GM21825 (cell line): ENCODE measurements around the gene GATA2.

Source experiments
- ATAC-seq: cut with Tn5 transposase; IDR thresholded peaks from one replicate; pipeline ENCODE4 v1.9.1; 2021; ENCODE audit warnings: mild to moderate bottlenecking, moderate library complexity; ENCODE audit not compliant: unreplicated experiment

Gene GATA2

GRCh38 chr3:128492671-128493569 lies at the start of gene GATA2:
GATA2 (minus strand) TSS chr3:128493201; CDS start chr3:128487031, 6,170 bp downstream.
- no peak for ATAC-seq

DNA sequence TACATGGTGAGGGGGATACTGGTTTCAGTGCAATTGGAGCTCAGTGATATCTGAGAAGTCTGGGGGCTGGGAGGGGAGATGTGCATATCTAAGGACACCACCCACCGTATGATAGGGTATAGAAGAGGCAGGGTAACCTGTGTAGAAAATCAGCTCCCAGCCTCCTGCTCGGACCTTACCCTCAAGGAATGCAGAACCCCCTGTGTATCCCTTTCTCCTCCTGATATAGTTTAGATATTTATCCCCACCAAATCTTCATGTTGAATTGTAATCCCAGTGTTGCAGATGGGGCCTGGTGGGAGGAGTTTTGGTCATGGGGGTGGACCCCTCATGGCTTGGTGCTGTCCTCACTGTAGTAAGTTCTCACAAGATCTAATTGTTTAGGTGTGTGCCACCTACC lies 48.2 kb upstream of the GATA2 start:
- ATAC-seq: no peak

GRCh38 chr3:128539376-128539775 lies 46.4 kb upstream of the GATA2 start:
- no peak for ATAC-seq

DNA sequence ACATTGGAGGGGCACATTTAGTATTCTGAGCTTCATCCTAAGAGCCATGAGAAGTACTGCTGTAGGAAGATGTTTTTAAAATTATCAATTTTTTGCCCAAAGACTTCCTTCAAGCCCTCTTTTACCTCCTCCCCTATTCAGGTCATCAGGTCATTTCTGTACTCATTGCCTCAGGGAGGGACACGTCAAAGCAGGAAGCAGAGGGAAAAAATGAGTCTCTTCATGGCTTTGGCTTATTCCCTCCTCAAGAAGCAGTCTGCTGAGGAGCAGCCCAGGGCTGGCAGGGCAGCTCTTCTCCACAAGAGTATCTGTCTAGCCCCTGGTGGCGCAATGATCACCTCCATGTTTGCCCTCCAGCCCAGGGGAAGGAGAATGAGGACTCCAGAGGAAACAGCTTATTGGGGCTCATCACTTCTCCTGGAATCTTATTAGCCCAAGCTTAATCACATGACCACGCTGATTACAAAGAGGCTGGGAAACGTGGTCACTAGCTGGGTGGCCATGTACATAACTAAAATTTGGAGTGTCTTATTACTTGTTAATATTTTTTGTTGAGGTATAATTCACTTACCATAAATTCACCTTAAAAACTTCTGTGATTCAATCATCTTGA lies 44.2 kb upstream of the GATA2 start:
- no peak for ATAC-seq

- ATAC-seq: no peak
These were observed 39.3 kb upstream of the GATA2 start for GRCh38 chr3:128532012-128532983.

- ATAC-seq: no peak
These were observed 31.6 kb upstream of the GATA2 start for GRCh38 chr3:128524374-128525299.

DNA sequence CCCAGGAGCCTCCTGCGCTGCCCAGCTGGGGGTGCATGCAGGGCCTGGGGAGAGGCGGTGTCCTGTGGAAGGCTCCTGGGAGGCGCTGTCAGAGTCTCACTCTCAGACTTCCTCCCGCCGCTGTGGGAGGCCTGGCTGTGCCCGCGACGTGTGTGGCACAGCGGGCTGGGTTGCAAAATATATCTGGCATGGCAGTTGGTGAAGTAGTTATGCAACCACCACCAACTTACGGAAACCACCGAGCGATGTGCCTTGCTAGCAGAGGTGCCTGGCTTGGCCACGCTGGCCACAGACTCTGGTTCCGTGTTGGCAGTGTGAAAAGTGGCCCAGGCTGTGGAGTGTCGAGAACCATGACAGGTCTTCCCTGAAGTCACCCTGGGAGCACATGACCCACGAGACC lies 30.6 kb upstream of the GATA2 start:
- ATAC-seq: no peak

DNA sequence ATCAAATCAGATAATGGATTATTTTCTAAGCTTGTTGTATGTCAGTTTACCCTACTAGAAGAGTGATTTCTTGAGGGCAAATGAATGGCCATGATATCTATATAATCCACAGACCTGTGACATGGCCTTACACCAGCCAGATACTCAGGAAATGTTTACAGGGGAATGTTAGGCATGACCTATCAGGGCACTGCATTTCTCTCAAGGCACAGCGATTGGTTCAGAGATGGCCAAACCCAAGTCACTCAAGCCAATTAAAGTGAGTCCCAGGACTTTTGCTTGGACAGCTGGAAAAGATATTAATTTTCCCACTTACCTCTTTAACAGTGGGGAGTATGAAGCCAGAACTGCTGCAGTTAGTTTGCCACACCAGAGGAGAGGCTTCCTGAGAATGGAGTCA lies 28.7 kb upstream of the GATA2 start:
- ATAC-seq: no peak

DNA sequence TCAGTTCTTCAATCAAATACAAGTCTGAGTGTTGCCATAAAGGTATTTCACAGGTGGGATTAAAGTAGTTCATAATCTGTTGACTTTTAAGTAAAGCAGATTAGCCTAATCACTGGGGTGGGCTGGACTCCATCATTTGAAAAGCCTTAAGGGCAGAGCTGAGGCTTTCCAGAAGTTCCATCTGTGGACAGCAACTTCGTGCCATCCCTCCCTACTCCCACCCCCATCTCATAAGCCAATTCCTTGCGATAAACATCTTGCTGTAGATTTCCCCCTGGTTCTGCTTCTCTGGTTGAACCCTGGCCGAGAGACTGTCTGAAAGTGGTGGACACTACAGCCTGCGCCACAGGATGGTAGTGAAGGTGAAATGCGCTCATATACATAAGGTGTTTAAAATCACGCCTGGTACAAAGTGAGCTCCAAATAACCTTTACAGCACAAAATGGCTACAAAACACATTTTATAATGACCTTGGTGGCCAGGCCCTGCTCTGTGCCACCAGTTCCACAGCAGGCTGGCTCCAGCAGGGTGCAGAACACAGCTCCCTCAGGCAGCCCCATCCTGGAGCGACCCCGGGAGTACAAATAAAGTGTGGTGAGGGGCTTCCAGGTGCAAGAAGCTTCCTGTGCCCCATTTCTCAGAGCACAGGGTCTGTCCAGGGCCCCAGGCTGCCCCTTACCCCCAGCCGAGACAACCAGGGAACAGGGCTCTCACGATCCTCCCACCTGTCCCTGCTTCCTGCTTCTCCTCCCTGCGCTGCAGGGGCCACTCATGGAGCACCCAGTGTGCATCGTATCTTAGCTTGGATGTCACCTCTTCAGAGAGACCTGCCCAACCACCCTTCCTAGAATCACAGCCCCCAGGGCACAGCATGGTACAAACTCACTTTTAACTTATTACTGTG lies 25.8 kb upstream of the GATA2 start:
- no peak for ATAC-seq

GRCh38 chr3:128517648-128518047 lies 24.6 kb upstream of the GATA2 start:
- no peak for ATAC-seq

DNA sequence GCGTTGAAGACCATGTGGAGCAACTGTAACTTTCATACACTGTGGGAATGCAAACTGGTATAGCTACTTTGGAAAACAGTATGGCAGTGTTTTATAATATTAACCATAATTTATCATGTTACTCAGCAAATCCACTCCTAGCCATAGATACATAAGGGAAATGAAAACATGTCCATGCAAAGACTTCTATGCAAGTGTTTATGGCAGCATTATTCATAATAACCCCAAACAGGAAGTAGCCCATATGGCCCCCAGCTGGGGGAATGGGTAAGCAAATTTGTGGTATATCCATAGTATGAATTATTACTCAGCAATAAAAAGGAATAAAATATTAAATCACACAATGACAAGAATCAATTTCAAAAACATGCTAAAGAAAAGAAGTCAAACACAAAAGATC lies 23.0 kb upstream of the GATA2 start:
- ATAC-seq: no peak

DNA sequence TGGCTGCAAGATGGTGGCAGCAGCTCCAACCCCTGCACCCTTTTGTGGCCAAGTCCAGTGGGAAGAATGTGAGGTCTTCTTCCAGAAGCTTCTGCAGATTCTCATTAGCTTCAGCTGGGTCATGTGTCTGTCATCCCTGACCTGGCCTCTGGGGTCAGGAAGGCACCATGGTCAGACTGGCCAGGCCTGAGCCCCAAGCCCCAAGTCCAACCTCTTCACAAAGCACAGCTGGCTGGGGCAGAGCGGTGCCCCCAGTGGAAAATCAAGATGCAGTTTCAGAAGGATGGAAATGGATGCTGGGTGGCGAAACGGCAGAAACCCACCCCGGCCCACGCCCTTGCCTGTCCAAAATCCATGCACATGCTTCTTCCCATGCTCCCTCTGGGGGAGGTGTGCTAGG lies 15.9 kb upstream of the GATA2 start:
- ATAC-seq: no peak

GRCh38 chr3:128506754-128507153 lies 13.8 kb upstream of the GATA2 start:
- no peak for ATAC-seq

DNA sequence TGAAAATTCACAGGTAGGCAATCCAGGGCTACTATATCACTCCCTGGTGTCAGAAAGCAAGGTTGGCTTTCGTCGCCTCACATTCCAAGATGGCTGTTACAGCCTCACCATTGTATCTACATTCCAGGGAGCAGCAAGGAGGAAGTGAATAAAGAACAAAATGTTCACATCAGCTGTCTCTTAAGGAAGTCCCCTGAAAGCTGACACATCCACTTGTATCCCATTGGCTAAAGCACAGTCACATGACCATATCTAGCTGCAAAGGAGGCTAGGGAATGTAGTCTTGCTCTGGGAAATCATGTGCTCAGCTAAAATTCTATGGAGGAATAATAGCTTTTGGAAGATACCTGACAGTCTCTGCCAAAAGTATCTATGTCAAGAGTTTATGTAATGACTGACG lies 12.8 kb upstream of the GATA2 start:
- ATAC-seq: no peak

- ATAC-seq: no peak
These were observed 12.1 kb upstream of the GATA2 start for GRCh38 chr3:128504963-128505730.

- ATAC-seq: no peak
These were observed 11.5 kb upstream of the GATA2 start for GRCh38 chr3:128504533-128504915.

- no peak for ATAC-seq
These were observed 10.9 kb upstream of the GATA2 start for GRCh38 chr3:128503751-128504532.
